ENCODE results near the gene RNLS. TPM values are rescaled to one million over a fixed set of nuclear protein-coding genes. Genes with fewer than 3 reads are reported as not detected.

RNLS gene
- total RNA-seq, 1 donor from 2014 or later = 2.1 TPM

GRCh38 chr10:88273567-88273966, 309.6 kb downstream of the RNLS start:
- intact Hi-C loops (cut with micrococcal nuclease) = loop anchor here (5.0 kb wide), 2 partner anchors 814 to 889 kb away; no protein-coding TSS in a partner anchor
- DNase-seq = no peak
- Mint-ChIP-seq H3K4me3 (no peak overlapping the region), H3K4me1 (peaks cover 35% of the 10 kb centered on the region), H3K27ac (no peak overlapping the region), H3K9me3 (peaks cover 6% of the 10 kb centered on the region), H3K36me3 (ENCODE audit: low read depth) (no peaks in the 10 kb centered on the region), H3K27me3 (peaks cover 3% of the 10 kb centered on the region)

GRCh38 chr10:88271761-88272543, 311.2 kb downstream of the RNLS start:
- Mint-ChIP-seq H3K9me3 (peaks cover 10% of the 10 kb centered on the region), H3K4me1 (peaks cover 39% of the 10 kb centered on the region), H3K27ac (peak overlapping the region; percentile 84), H3K36me3 (ENCODE audit: low read depth) (peaks cover under 1% of the 10 kb centered on the region), H3K27me3 (peaks cover 12% of the 10 kb centered on the region), H3K4me3 (peak overlapping the region; percentile 37)
- no peak for DNase-seq
- intact Hi-C loops (cut with micrococcal nuclease) = loop anchor here (1.0 to 5.0 kb wide), 11 partner anchors 10 to 890 kb away; no protein-coding TSS in a partner anchor

GRCh38 chr10:88270871-88271713, 312.0 kb downstream of the RNLS start:
- peaks cover 7% of the 10 kb centered on the region for H3K9me3 Mint-ChIP-seq
- peaks cover 12% of the 10 kb centered on the region for H3K27me3 Mint-ChIP-seq
- peak overlapping the region; percentile 37 for H3K4me3 Mint-ChIP-seq
- H3K4me1 Mint-ChIP-seq = peaks cover 46% of the 10 kb centered on the region
- H3K27ac Mint-ChIP-seq = peak overlapping the region; percentile 84
- H3K36me3 Mint-ChIP-seq (ENCODE audit: low read depth) = peaks cover 2% of the 10 kb centered on the region
- DNase-seq = peak; percentile 89
- intact Hi-C loops (cut with micrococcal nuclease) = loop anchor here (1.0 to 5.0 kb wide), 11 partner anchors 11 to 891 kb away; no protein-coding TSS in a partner anchor

- H3K4me3 Mint-ChIP-seq = peak overlapping the region; percentile 37
- peaks cover 2% of the 10 kb centered on the region for H3K36me3 Mint-ChIP-seq (ENCODE audit: low read depth)
- H3K27me3 Mint-ChIP-seq = peaks cover 15% of the 10 kb centered on the region
- intact Hi-C loops (cut with micrococcal nuclease) = loop anchor here (2.0 to 5.0 kb wide), 4 partner anchors 15 to 892 kb away; no protein-coding TSS in a partner anchor
- H3K9me3 Mint-ChIP-seq = peaks cover 7% of the 10 kb centered on the region
- no peak for DNase-seq
- H3K4me1 Mint-ChIP-seq = peaks cover 46% of the 10 kb centered on the region
- H3K27ac Mint-ChIP-seq = peak overlapping the region; percentile 41
Observed at GRCh38 chr10:88270061-88270808, 312.9 kb downstream of the RNLS start.

GRCh38 chr10:88262591-88263234, 320.4 kb downstream of the RNLS start:
- Mint-ChIP-seq H3K9me3 (peaks cover 9% of the 10 kb centered on the region), H3K27me3 (peaks cover 19% of the 10 kb centered on the region), H3K27ac (no peak overlapping the region), H3K36me3 (ENCODE audit: low read depth) (peaks cover 4% of the 10 kb centered on the region), H3K4me3 (no peak overlapping the region), H3K4me1 (peaks cover 12% of the 10 kb centered on the region)
- no peak for DNase-seq
- intact Hi-C loops (cut with micrococcal nuclease) = no loop called here

GRCh38 chr10:88261152-88261551, 322.0 kb downstream of the RNLS start:
- DNase-seq = no peak
- intact Hi-C loops (cut with micrococcal nuclease) = no loop called here
- peaks cover 2% of the 10 kb centered on the region for H3K36me3 Mint-ChIP-seq (ENCODE audit: low read depth)
- H3K4me1 Mint-ChIP-seq = peaks cover 4% of the 10 kb centered on the region
- peaks cover 18% of the 10 kb centered on the region for H3K27me3 Mint-ChIP-seq
- no peak overlapping the region for H3K4me3 Mint-ChIP-seq
- H3K9me3 Mint-ChIP-seq = peaks cover 9% of the 10 kb centered on the region
- H3K27ac Mint-ChIP-seq = no peak overlapping the region

- Mint-ChIP-seq H3K27me3 (peaks cover 18% of the 10 kb centered on the region), H3K4me1 (peaks cover 4% of the 10 kb centered on the region), H3K27ac (no peak overlapping the region), H3K36me3 (ENCODE audit: low read depth) (peaks cover 2% of the 10 kb centered on the region), H3K4me3 (no peak overlapping the region), H3K9me3 (peaks cover 9% of the 10 kb centered on the region)
- intact Hi-C loops (cut with micrococcal nuclease) = no loop called here
- DNase-seq = no peak
Observed at GRCh38 chr10:88260329-88261051, 322.6 kb downstream of the RNLS start.

- peaks cover 2% of the 10 kb centered on the region for H3K9me3 Mint-ChIP-seq
- peaks cover 8% of the 10 kb centered on the region for H3K27me3 Mint-ChIP-seq
- intact Hi-C loops (cut with micrococcal nuclease) = no loop called here
- no peak for DNase-seq
- H3K4me3 Mint-ChIP-seq = no peak overlapping the region
- H3K4me1 Mint-ChIP-seq = peaks cover 9% of the 10 kb centered on the region
- H3K27ac Mint-ChIP-seq = no peak overlapping the region
- H3K36me3 Mint-ChIP-seq (ENCODE audit: low read depth) = no peaks in the 10 kb centered on the region
Observed at GRCh38 chr10:88259381-88259780, 323.7 kb downstream of the RNLS start.

GRCh38 chr10:88256886-88257285, 326.2 kb downstream of the RNLS start:
- Mint-ChIP-seq H3K4me1 (peaks cover 15% of the 10 kb centered on the region), H3K4me3 (no peak overlapping the region), H3K9me3 (peaks cover 3% of the 10 kb centered on the region), H3K27ac (no peak overlapping the region), H3K27me3 (peaks cover 7% of the 10 kb centered on the region), H3K36me3 (ENCODE audit: low read depth) (no peaks in the 10 kb centered on the region)
- DNase-seq = no peak
- intact Hi-C loops (cut with micrococcal nuclease) = no loop called here

- peaks cover 15% of the 10 kb centered on the region for H3K4me1 Mint-ChIP-seq
- H3K36me3 Mint-ChIP-seq (ENCODE audit: low read depth) = no peaks in the 10 kb centered on the region
- no peak overlapping the region for H3K4me3 Mint-ChIP-seq
- DNase-seq = no peak
- no peak overlapping the region for H3K27ac Mint-ChIP-seq
- intact Hi-C loops (cut with micrococcal nuclease) = no loop called here
- H3K27me3 Mint-ChIP-seq = peaks cover 4% of the 10 kb centered on the region
- H3K9me3 Mint-ChIP-seq = peaks cover 5% of the 10 kb centered on the region
Observed at GRCh38 chr10:88256013-88256680, 327.0 kb downstream of the RNLS start.

- Mint-ChIP-seq H3K36me3 (ENCODE audit: low read depth) (no peaks in the 10 kb centered on the region), H3K4me3 (no peak overlapping the region), H3K27ac (peak overlapping the region; percentile 25), H3K4me1 (peaks cover 11% of the 10 kb centered on the region), H3K27me3 (peaks cover 4% of the 10 kb centered on the region), H3K9me3 (peaks cover 8% of the 10 kb centered on the region)
- peak; percentile 52 for DNase-seq
- intact Hi-C loops (cut with micrococcal nuclease) = loop anchor here (2.0 kb wide), 1 partner anchor 17 kb away; no protein-coding TSS in a partner anchor
Observed at GRCh38 chr10:88254091-88254490, 329.0 kb downstream of the RNLS start.

- peaks cover 4% of the 10 kb centered on the region for H3K27me3 Mint-ChIP-seq
- no peak overlapping the region for H3K4me3 Mint-ChIP-seq
- no peaks in the 10 kb centered on the region for H3K36me3 Mint-ChIP-seq (ENCODE audit: low read depth)
- no peak for DNase-seq
- peaks cover 8% of the 10 kb centered on the region for H3K9me3 Mint-ChIP-seq
- intact Hi-C loops (cut with micrococcal nuclease) = loop anchor here (2.0 kb wide), 1 partner anchor 17 kb away; no protein-coding TSS in a partner anchor
- no peak overlapping the region for H3K27ac Mint-ChIP-seq
- peaks cover 11% of the 10 kb centered on the region for H3K4me1 Mint-ChIP-seq
Observed at GRCh38 chr10:88253622-88254021, 329.5 kb downstream of the RNLS start.
